CD4-positive, alpha-beta T cell treated with Interleukin-15 for 4 hours (primary cell): ENCODE results near the gene UBE2G1.

Experiments
- DNase-seq: peaks from one replicate; pipeline ENCODE4 v3.0.0-alpha.2; 2020; ENCODE audit warnings: low spot score

UBE2G1 gene

DNA sequence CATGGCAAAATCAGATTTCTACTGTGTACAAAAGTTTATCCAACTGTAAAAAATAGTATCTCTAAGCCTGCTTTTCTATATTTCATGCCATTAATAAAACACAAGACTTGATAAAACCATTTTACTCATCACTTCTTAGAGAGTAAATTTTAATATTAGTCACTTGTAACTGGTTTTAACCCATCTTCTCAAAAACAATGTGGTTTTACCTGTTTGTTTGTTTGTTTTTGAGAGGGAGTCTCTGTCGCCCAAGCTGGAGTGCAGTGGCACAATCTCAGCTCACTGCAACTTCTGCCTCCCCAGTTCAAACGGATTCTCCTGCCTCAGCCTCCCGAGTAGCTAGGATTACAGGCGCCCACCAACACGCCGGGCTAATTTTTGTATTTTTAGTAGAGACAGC lies 32.1 kb downstream of the UBE2G1 start:
- no peak for DNase-seq

DNA sequence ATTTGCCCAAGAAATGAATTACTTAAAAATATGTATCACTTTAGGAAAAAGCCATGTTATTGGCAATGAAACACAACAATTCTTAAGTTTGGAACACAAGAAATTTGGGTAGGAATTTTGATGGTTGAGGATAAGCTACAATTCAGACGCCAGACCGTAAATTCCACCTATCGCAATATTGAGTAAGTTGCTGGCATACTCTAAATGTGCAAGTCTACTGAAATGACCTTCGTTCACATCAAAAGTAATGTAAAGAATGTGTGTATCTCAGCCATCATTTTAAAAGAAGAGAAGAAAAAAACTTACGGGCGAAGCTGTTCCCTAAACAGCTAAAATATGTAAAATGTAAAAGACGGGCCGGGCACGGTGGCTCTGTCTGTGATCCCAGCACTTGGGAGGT lies 33.4 kb downstream of the UBE2G1 start:
- DNase-seq, result no peak

DNA sequence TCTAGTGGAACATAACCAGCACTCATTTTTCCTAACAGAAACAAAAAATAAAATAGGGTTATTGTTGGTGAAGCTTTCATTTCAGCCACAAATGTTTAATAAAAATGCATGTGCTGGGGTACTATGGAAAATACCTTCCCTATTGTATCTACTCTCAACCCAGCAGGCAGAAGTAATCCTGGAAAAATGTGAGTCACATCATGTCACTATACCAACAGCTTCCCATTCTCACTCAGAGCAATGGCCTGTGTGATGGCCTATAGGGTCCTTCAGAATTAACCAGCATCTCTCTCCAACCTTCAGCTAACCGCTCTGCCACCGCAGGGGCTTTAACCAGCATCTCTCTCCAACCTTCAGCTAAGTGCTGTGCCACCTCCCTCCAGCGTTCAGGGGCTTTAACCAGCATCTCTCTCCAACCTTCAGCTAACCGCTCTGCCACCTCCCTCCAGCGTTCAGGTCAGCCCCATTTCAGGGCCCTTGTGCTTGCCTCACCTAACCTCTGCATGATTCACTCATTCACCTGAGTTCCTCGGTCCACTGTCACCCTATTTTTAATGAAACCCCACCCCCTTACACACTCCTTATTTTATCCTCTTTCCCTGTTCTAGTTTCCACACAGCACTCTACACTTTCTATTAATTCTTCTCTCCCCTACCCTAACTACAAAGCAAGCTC lies 34.0 kb downstream of the UBE2G1 start:
- DNase-seq, result no peak

DNA sequence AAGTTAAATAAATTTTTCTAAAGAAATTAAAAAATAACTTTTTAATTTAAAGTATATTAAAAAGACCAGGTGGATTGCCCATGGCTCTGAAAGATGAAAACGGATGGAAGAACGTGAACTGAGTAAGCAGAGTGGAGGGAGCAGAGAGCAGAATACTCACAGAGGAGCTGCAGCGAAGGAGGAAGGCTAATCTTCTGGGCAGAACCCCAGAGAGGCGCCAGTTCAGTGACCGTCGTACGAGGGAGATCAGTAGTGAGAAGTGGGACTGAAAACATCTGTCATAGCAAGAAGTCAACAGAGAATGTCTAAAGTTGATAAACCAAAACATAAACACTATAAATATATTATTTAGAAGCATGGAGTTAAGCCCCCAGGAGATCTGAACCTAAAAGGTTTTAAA lies 34.9 kb downstream of the UBE2G1 start:
- no peak for DNase-seq

DNA sequence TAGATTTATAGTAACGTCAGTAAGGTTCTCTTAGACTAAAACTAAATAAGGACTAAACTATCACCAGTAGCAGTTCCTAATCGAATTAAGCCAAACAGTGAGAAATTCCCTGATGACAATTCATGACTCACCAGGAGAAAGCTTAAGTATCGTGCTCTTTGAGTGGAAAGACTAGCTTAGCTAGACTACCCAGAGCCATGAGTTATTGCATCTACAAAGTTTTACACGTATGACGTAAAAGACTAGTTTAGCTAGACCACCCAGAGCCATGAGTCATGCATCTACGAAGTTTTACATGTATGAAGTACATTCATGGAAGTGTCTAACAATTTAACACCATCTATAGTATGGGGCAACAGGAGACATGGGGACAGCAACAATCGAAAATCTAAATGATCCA lies 36.6 kb downstream of the UBE2G1 start:
- DNase-seq, result no peak

DNA sequence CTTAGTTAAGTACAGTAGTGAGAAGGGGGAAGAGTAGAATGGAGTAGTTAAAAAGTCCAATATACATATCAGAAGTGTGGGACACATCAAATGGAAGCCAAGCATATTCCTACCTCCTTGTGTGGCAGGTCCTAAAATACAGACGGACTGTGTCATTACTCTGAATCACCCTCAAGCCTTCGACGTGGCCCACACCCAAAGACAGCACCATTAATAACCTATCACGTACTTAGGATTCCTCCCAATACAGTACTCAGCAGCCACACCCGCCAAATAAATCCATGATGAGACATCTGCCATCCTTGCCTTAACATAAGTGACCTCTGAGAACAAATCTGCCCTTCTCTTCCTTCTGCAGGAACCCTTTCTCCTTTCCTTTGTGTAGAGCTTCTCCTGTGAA lies 38.9 kb downstream of the UBE2G1 start:
- no peak for DNase-seq

DNA sequence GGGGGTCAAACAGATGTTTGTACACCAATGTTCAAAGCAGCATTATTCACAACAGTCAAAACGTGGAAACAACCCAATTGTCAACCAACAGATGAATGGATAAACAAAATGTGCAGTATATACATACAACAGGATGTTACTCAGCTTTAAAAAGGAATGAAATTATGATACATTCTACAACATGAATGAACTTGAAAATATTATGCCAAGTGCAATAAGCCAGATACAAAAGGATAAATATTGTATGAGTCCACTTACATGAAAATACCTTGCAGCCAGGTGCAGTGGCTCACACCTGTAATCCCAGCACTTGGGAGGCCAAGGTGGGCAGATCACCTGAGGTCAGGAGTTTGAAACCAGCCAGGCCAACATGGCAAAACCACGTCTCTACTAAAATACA lies 39.9 kb downstream of the UBE2G1 start:
- DNase-seq, result no peak

DNA sequence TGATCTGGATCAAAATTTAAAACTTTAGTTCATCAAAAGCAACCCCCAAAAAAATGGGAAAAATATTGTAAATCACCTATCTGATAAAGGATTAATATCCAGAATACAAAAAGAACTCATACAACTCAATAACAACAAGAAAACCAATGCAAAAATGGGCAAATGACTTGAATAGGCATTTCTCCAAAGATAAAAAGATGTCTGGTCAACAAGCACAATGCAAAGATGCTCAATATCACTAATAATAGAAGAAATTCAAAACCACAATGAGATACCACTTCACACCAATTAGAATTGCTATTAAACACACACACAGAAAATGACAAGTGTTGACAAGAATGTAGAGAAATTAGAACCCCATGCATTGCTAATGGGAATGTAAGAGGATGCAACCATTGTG lies 40.4 kb downstream of the UBE2G1 start:
- no peak for DNase-seq

DNA sequence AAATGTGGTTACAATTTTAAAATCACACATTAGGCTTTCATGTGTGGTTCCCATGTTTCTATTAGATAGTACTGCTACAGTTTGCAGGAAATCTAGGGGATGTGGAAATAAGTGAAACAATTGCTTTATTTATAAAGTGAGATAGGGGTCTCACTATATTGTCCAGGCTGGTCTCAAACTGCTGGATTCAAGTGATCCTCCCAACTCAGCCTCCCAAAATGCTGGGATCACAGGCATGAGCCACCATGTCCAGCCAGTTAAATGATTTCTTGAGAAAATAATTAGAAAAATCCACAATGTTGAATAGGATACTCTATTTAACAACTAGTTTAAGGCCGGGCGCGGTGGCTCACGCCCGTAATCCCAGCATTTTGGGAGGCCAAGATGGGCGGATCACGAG lies 42.0 kb downstream of the UBE2G1 start:
- DNase-seq, result no peak

DNA sequence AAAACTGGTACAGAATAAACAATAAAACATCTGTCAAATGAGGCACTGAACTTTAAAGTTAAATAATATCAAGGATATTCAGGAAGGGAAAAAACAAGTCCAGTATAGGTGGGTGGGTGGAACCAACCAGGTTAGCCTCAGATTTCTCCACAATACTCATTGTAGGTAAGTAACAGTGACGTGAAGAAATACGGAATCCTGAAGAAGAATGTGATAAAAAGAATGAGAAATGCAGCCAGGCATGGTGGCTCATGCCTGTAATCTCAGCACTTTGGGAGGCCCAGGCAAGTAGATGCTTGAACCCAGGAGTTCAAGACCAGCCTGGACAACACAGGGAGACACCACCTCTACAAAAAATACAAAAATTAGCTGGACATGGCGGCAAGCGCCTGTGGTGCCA lies 47.3 kb downstream of the UBE2G1 start:
- no peak for DNase-seq

DNA sequence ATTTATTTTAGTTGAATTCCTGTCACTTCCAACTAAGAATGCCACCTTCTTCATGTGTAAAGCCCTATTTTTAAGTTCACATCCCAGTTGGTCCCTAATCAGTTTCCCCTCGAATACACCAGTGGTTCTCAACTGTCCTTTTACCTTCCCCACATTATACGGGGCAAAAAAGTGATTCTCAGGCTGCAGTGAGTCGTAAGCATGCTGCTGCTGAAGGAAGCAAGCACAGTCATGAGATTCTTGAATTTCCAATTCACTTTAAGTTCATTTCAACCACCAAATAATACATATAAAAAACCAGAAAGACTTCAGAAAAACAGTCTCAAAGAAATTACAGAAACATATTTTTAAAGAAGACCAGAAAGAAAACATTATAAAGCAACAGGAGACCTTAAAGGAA lies 47.9 kb downstream of the UBE2G1 start:
- DNase-seq, result no peak

DNA sequence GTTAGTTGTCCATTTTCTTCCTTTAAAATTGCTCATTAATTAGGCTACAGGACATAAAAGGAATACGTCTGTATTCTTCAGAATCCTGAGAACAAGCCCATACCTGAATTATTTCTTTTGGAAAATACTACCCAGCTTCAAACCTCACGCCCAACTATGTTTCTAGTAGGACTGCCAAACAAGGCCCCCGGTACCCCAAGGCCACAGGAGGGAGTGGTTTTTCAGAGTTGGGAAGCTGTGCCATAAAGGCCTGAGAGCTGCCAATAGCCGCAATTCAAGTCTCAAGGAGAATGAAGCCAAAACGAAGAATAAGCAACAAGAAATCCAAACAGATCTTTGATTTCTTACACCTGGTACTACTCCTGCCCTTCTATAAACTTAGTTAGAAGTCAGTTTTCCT lies 48.3 kb downstream of the UBE2G1 start:
- DNase-seq, result no peak

DNA sequence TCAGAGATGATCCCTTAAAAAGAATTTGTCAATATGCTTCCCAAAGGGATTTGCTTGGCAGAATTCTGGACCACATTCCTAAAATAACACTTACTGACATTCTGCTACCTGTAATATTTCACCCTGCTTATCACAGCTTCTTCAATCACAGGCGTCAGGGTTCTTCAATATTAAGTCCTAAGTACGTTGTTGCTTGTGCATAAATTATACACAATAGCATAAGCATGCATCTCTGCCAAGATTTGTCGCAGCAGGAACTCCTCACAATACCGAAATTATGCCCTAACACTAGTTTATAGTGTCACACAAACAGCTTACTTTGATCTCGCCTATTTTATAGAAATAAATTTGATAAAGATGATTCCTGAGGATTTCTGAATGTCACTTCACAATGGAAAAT lies 48.9 kb downstream of the UBE2G1 start:
- DNase-seq, result no peak

DNA sequence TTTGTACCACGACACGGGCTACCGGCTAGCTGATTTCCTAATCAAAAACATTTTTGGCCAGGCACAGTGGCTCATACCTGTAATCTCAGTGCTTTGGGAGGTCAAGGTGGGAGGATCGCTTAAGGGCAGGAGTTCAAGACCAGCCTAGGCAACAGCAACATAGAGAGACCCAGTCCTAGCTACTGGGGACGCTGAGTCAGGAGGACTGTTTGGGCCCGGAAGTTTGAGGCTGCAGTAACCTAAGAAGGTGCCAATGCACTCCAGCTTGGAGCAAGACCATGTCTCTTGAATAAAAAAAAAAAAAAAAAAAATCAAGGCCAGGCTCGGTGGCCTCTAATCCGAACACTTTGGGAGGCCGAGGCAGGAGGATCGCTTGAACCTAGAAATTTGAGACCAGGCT lies 49.8 kb downstream of the UBE2G1 start:
- no peak for DNase-seq

DNA sequence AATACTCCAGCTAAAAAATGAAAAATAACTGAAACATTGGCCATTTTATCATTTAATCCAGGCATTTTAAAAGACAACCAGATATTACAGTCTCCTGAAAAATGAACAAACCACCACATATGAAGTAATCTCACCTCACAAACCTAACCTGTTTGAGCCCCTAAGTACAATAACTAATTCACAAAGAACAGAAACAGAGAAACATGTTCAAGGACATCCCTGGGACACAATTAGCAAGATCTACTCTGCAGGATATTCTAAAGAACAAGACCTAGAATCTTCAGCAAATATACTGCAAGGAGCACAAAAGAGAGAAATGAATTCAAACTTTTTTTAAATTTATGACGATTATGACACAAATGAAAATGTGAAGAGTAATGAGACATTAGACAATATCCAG lies 51.9 kb downstream of the UBE2G1 start:
- DNase-seq, result no peak

DNA sequence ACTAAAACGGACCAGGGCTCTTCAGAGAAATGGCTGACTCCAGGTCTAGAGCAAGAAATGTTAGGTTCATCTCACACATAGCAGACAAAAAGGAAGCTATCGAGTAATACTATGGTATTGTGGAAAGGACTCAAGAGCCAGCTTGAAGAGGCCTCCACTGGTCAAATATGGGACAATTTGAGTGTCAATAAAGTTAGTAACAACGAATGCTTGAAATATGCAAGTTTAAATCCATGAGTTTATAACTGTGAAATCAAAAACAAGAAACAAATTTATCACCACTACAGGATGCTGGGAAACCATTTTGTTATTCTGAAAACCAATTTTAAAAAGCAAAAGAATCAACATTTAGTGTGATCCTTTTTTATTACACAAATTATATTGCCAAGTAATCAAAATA lies 52.3 kb downstream of the UBE2G1 start:
- no peak for DNase-seq

DNA sequence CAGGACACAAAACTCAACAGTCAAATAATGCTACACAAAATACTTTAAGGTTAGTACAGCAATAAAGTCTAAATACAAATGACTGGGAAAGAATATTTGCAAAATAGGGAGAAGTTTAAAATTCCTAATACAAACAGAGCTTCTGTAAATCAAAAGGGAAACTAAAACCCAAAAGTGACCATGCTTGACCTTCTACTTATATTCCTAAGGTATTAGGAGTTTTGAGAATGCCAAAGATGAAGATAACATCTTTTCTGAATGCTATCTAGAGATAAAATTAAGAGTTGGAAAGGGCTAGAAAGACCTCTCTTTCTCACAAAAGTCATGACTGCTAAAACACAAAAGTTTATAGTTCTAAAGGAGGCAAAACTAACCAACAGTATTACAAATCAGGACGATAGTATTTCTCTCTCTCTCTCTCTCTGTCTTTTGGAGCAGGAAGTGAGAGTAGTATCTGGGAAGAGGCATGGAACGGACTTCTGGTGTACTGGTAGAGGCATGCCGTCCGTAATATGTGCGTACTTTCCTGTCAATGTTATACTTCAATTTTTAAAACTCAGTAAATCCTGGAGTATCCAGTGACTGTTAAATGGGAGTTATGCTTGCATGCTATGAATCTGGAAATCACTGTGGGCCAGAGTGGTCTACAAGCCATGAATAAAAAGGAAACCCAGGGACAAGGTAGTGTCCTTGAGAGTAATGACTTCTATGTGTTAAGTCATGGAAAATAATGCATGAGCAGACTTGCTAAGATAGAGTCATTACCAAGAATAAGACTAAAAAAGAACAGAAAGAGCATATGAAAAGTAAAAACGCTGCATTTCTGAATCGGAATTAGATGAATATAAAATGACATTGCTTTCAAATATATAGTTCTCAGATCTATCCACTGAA lies 53.0 kb downstream of the UBE2G1 start:
- no peak for DNase-seq

DNA sequence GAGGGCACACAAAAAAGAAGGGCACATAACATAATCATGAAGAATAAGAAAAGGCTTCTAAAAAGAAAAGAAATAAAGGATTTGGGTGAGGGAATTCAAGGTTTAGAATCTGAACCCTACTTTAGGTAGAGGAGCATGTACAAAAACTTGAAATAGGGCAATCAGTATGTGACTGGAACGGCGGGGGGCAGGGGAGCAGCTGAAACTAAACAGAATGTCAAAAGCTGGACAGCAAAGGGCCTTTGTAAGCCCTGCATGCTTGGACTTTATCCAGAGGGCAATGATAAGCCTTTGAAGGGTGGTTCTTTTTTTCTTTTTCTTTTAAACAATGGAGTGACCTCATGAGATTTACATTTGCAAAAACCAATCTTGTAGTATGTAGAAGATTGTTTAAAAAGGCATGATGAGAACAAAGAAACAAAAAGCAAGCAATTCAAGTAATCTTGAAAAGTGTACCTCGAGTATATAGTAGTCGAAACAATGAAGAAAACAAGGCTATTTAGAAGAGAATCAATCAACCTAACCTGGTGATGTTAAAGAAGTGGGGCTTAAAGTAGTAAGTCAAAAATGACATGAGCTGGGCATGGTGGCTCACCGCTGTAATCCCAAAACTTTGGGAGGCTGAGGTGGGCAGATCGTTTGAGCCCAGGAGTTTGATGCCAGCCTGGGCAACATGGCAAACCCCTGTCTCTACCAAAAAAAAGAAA lies 56.0 kb downstream of the UBE2G1 start:
- DNase-seq, result no peak

DNA sequence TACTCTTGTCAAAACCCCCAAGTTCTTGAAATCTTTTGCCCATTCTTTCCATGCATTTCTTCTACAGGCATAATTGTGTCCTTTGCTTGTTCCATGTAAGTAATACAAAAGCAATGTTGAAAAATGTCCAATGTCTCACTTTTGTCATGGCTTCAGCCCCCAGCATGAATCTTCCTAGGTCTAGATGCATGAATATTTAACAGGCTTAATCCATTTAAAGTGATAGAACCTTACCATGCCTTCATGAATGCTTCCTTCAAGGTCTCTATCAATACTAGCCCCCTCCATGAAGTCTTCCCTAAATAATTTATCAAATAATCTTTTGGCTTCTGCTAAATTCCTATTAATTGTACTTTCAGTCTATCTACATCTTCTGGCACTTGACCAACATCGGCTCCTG lies 56.6 kb downstream of the UBE2G1 start:
- DNase-seq, result no peak

DNA sequence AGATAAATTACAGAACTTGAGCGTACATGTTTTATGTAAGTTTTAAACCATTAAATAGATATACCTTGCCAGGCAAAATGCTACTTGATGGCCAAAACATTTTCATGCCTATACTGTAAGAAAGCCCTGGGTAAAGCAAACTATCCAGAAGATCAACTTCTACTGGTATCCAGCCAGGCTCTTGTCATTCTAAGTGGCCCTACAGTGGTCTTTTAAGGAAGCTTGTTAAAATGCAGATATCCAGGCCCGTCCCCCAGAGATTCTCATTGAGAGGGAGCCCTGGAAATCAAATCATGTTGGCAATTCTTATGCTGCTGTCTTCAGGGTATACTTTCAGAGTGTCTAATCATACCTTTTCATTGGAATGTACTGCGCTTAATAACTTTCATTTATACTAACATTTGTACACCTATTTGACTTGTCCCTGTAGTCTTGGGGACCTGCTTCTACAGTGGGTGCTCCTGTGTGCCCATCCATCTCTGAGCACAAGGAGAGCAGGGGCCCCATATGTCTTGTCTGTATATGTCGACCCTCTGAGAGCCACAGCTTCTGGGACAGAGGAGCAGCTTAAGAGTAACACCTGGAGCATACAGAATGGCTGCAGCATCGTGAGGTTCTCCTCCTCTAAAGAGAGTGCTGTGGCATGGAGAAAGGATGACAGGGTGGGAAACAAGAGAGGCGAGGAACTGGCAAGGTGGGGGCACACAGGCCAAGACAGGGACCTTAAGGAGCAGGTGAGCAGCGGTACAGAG lies 59.1 kb downstream of the UBE2G1 start:
- no peak for DNase-seq

DNA sequence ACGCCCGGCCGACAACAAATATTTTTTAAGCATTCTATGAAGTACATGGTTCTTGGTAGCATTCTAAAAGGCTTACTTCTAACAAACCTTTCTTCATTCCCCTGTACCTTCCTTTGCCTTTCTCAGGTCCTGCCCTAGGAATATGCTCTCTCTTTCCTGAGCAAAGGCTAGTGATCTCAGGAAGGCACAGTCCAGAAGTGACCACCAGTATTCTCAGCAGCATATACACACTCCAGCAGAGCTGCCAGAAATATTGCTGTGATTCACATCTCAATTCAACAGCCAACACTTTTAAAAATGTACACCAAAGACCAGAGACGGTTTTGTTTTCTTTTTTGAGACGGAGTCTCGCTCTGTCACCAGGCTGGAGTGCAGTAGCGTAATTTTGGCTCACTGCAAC lies 61.3 kb downstream of the UBE2G1 start:
- no peak for DNase-seq

DNA sequence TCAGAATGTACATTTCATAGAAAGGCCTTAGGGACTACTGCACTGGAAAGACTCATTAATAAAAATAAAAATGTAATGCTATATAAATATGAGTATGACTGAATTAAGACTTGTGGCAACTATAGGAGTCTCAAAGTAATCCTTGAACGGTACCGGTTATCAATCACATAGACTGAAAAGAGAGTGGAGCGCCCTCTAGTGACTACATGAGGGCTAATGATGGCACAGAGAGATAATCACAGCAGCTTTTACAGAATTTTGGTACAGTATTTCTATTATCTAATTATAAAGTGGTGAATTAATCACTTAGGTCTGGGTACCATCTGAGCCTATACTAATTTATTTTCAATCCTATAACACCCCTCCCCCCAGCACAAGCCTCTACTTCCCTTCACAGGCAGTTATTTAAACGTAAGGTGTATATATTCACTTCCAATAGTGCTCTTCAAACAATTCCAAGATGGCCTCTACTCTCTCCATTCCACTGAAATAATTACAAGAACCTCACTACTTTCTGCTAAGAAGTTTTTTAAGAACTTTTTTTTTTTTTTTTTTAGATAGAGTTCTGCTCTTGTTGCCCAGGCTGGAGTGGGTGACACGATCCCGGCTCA lies 62.0 kb downstream of the UBE2G1 start:
- peak; percentile 69 for DNase-seq
